Activated CD8-positive, alpha-beta memory T cell treated with anti-CD3 and anti-CD28 coated beads, Interleukin-2, amount 50 U/mL, for 4 hours (primary cell): ENCODE results near the gene GRAMD1A.
"Not testable (repeated sequence)": the region's sequence is repeated elsewhere in the genome, so short reads cannot be mapped to it uniquely, and the experiment has no call there.

Source experiments
- DNase-seq: peaks from one replicate; pipeline ENCODE4 v3.0.0-alpha.2; 2020

GRAMD1A gene

DNA sequence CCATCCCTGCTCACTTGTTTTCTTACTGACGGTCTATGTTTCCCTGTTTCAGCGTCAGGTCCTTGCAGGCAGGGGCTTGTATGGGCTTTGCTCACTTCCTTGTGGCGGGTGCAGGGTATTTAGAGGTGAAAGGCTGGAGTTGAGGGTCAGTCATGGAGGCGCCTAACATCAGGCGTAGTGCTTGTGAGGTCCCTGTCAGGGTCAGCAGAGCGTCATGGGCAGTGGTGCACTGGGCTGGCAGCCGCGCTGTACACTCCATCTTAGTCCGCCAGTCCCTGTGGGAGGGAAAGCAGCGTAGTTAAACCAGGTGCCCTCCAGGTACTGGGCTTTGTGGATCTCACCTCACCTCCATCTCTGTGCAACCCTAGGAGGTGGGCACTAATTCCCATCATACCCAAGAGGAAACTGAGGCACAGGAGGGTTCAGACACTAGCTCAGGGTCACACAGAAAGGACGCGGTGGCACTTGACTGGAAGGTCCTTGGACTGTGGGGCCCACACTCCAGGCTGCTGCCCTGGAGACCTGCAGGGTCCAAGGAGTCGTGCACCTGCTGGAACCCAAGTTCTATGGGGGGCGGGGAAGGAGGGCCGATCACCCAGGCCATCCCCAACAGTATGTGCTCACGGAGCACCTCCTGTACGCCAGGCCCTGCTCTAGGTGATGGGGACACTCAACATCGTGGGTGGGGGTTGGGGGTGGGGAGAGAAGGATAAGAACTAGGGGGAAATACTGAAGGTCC lies 4.6 kb downstream of the GRAMD1A start:
- no peak for DNase-seq

DNA sequence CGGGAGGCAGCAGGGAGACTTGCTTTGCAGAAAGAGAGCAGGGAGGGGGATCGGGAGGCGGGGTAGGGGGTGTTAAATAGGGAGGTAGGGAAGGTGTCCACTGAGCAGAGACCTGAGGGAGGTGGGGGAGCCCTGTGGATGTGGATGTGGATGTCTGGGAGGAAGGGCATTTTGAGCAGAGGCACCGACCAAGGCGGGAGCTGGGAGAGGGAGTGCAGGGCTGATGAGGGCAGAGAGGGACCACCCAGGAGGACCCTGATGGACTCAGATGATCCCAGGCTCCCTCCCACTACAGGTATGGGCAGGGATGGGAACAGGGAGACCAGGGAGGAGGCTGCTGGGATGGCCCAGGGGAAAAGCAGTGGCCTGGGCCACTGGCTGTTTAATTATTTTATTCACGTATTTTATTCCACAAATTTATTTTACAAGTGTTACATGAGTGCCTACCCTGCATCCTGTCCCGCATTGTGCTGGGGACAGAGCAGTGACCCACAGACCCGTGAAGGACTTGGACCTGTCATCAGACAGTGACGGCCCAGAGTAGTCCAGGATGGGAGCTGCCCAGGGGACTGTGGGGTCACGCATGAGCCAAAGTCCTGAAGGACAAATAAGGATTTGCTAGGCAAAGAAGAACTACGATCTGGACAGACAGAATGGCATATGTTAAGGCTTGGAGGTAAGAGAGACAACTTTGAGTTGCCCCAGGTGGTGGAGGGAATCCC lies 5.3 kb downstream of the GRAMD1A start:
- DNase-seq, result no peak

DNA sequence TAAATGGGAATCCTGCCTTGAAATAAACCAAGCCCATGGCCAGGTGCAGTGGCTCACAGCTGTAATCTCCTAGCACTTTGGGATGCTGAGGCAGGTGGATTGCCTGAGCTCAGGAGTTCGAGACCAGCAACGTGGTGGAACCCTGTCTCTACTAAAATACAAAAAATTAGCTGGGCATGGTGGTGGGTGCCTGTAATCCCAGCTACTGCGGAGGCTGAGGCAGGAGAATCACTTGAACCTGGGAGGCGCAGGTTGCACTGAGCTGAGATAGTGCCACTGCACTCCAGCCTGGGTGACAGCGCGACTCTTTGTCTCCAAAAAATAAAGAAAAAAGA lies 5.9 kb downstream of the GRAMD1A start:
- not testable (repeated sequence) for DNase-seq

GRCh38 chr19:35006342-35006998 lies 6.3 kb downstream of the GRAMD1A start:
- DNase-seq, result no peak

GRCh38 chr19:35006999-35007365 lies 6.9 kb downstream of the GRAMD1A start:
- no peak for DNase-seq

DNA sequence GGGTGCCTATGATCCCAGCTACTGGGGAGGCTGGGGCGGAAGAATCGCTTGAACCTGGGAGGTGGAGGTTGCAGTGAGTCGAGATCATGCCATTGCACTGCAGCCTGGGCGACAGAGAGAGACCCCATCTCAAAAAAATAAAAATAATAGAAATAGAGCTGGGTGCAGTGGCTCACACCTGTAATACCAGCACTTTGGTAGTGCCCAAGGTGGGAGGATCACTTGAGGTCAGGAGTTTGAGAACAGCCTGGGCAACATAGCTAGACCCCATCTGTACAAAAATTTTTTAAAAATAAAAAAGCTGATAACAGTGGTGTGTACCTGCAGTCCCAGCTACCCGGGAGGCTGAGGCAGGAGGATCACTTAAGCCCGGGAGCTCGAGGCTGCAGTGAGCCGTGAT lies 7.3 kb downstream of the GRAMD1A start:
- not testable (repeated sequence) for DNase-seq

- DNase-seq, result no peak
Observed at GRCh38 chr19:35008891-35009341, 8.8 kb downstream of the GRAMD1A start.

DNA sequence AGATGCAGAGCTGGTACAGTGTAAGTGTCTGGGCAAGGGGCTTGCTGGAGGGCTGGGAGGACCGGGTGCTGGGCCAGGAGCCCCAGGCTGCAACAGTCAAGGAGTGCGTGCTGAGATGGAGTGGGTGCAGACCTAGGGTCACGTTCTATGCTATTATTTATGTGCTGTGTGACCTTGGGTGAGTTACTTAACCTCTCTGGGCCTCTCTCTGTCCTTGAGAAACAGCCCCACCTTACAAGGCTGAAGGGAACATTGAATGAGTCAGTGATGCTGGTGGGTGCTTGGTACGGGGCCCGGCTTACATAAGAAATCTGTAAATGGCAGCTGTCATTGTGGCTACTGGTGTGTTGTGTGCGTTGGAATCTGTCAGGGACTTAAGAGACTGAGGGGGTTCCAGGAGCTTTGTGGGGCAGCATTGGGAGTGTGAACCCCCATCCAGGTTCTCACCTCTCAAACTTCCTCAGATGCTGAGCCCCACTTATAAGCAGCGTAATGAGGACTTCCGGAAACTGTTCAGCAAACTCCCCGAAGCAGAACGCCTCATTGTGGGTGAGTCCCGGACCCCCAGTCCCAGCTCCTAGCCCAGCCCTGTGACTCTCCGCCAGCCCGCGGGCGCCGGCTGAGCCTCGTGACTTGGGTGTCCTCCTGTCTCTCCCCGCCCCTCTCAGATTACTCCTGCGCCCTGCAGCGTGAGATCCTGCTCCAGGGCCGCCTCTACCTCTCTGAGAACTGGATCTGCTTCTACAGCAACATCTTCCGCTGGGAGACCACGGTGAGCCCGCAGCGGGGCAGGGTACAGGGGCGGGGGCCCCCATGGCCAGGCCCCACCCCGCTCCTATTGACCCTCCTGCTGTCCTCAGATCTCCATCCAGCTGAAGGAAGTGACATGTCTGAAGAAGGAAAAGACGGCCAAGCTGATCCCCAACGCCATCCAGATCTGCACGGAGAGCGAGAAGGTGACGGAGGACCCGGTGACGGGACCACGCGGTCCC lies 9.6 kb downstream of the GRAMD1A start:
- no peak for DNase-seq

DNA sequence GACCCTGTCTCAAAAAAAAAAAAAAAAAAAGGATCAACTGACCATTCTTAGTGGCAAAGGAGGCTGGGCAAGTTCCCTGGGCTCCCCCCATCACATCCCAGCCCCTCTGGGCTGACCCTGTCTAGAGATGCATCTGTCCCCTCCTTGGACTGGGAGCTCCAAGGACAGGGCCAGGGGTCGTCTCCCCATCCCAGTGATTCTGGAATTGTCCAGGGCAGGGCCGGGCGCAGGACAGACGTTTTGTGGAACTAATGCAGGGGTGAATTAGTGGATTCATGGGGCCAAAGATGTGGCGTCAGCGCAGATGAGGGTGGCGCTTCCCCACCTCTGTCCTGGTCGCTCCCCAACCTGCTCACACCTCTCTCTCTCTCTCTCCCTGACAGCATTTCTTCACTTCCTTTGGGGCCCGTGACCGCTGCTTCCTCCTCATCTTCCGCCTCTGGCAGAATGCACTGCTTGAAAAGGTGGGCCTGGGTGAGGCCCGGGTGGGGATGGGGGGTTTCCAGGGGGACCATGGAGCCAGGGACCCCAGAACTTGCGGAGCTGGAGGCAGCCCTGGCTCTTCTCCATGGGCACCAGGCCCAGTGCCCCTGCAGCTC lies 11.1 kb downstream of the GRAMD1A start:
- DNase-seq, result no peak

DNA sequence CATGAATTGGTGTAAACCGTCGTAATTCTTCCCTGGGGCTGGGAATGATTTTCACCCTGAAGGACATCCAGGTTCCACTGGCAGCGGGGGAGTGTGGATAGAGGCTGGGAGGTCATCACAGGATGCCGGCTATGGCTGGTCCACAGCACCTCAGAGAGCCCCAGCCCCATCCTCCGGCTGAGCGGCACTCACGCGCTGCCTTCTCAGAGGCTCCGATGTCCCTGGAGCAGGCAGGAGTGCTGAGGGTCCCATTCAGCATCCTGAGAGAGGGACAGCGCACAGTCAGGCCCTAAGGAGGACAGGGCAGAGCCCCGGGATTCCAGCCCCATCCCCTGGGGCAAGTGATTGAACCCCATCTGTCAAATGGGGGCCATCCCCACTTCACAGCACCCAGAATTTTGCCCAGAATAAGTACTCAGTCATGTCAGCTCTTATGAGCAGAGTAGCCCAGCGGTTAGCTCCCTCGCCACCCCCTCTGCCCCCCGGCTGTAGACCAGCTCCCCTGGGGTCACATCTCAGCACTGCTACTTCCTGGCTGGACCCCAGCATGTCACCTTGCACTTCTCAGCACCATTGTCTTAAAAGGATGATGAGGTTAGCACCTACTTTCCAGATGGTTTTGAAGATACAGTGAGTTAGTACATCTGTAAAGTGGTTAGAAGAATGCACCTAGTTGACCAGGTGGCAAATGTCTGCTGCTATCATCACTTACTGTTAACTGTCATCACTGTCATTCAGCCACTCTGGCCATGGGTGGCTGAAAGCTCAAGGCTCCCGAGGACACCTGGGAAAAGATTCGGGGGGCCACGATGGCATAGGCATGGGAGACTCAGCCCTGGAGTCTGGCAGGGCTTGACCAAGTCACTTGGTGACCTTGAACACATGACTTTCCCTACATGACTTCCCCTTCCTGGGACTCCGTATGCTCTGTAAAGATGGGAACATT lies 11.9 kb downstream of the GRAMD1A start:
- DNase-seq, result no peak

GRCh38 chr19:35013041-35013819 lies 13.1 kb downstream of the GRAMD1A start:
- peak; percentile 85 for DNase-seq

DNA sequence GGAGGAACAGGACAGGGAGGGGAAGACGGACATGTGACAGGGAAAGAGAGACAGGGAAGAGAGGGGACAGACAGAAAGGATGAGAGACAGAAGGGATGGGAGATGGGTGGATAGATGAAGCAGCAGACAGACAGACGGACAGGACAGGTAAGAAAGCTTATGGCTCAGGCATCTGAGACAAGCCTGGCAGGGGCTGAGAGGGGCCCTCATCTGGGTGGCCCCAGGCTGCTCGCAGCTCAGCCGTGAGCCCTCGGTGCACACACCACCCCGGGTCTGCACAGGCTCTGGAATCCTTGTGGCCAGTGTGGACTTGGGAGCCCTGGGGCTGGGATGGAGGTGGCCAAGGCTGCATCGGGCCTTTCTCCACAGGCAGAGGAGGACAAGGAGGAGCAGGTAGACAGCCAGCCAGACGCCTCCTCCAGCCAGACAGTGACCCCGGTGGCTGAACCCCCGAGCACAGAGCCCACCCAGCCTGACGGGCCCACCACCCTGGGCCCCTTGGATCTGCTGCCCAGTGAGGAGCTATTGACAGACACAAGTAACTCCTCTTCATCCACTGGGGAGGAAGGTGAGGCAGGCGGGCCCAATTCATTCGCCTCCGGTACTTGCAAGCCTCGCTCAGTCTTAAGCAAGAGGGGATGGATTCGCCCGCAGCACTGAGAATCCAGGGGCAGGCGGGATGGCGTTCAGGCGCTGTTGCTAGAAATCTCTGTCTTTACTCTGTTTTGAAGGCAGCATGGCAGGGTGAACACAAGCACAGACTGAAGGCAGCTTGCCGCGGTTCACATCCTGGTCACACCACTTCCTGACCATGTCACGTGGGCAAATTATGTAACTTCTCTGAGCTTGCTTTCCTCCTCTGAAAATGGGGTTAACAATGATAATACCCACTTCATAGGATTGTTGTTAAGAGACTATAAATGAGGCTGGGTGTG lies 14.0 kb downstream of the GRAMD1A start:
- DNase-seq, result peak; percentile 51

DNA sequence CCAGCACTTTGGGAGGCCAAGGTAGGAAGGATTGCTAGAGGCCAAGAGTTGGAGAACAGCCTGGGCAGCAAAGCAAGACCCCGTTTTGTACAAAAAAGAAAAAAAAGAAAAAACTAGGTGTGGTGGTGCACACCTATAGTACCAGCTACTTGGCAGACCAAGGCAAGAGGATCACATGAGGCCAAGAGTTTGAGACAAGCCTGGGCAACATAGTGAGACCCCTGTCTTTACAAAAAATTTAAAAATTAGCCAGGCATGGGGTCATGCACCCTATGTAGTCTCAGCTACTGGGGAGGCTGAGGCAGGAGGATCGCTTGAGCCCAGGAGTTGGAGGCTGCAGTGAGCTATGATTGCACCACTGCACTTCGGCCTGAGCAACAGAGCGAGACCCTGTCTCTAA lies 14.7 kb downstream of the GRAMD1A start:
- not testable (repeated sequence) for DNase-seq

DNA sequence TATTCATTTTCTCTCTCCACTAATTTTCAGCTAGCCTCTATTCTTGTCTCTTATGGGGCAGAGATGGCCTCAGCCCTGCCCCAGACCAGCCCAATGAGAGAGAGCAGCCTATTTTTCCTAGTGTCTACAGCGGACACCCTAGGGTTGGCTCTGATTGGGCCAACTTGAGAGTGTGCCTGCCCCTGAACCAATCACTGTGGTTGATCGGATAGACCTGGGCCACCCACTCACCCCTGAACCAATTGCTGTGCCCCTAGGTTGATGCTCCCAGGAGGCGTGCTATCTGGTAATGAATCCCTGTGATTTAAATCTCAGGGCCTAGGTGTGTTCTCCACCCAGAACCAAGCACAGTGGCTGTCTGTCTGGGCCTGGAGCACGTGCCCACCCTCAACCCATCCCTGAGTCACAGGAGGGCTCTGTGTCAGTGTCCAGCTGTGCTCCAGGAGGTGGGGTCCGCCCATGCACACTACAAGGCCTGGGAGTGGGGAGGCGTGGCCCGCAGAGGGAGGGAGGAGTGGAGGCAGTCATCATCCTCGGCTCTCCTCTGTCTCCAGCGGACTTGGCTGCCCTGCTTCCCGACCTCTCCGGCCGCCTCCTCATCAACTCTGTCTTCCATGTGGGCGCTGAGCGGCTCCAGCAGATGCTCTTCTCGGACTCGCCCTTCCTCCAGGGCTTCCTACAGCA lies 15.3 kb downstream of the GRAMD1A start:
- DNase-seq, result no peak

DNA sequence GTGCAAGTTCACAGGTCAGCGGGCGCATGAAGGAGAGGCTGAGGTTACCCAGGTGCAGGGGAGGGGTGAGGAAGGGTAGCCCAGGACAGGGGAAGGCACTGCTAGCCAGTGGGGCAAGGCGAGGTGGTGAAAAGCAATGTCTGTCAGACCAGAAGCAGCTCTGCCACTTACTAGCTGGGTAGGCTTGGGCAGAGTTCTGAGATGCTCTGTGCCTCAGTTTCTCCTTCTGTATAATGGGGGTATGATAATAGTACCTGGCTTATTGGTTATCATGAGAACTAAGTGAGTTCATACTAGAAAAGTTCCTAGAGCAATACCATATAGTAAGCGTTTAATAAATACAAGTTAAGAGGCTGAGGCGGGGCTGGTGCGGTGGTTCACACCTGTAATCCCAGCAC lies 15.8 kb downstream of the GRAMD1A start:
- DNase-seq, result no peak

- DNase-seq, result no peak
Observed at GRCh38 chr19:35017507-35017906, 17.4 kb downstream of the GRAMD1A start.

DNA sequence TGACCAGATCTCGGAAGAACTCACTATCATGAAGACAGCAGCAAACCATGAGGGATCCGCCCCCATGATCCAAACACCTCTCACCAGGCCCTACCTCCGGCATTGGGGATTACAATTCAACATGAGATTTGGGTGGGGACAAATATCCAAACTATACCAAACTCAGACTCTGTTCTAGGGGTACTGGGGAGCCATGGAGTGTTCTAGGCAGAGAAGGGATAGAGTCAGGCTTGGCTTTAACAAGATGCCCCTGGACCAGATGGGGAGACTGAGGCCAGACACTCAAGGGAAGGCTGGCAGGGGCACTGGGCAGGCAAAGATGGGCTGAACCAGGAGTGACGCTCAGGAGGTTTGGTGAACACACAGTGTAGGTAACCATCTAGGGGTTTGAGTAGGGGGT lies 18.3 kb downstream of the GRAMD1A start:
- no peak for DNase-seq

DNA sequence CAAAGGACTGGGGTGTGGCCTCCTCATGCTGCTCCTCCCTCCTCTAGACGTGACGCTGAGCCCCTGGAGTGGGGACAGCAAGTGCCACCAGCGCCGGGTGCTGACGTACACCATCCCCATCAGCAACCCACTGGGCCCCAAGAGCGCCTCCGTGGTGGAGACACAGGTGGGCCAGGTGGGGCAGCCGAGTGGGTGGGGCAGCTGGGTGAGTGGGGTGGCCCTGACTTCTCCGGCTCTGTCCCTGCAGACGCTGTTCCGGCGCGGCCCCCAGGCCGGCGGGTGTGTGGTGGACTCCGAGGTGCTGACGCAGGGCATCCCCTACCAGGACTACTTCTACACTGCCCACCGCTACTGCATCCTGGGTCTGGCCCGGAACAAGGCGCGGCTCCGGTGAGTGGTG lies 19.0 kb downstream of the GRAMD1A start:
- DNase-seq, result no peak

- DNase-seq, result no peak
Observed at GRCh38 chr19:35021016-35021415, 20.9 kb downstream of the GRAMD1A start.
